GM12865 (cell line): ENCODE measurements around the gene SPACDR.

Source experiments
- DNase-seq: peaks from one replicate; pipeline ENCODE4 v3.0.0; 2010; ENCODE audit warnings: low read depth
- H3K4me3 ChIP-seq: 2 replicates; pipeline ENCODE4 v1.5.1; 2011; ENCODE audit warnings: mild to moderate bottlenecking, low read depth, low read length, control low read depth
- TF ChIP-seq, protein P1 (sequence below): IDR thresholded peaks from 2 replicates; pipeline ENCODE4 v1.5.1; 2011; ENCODE audit warnings: low read length, control low read depth, low read depth, inconsistent platforms; ENCODE audit not compliant: insufficient read depth; ENCODE audit errors: missing control alignments

The SPACDR gene

GRCh38 chr7:100496509-100496908 lies 32.4 kb upstream of the SPACDR start:
- H3K4me3 ChIP-seq, result no peak overlapping the region
- no peak for DNase-seq
- TF ChIP-seq, protein P1, sequence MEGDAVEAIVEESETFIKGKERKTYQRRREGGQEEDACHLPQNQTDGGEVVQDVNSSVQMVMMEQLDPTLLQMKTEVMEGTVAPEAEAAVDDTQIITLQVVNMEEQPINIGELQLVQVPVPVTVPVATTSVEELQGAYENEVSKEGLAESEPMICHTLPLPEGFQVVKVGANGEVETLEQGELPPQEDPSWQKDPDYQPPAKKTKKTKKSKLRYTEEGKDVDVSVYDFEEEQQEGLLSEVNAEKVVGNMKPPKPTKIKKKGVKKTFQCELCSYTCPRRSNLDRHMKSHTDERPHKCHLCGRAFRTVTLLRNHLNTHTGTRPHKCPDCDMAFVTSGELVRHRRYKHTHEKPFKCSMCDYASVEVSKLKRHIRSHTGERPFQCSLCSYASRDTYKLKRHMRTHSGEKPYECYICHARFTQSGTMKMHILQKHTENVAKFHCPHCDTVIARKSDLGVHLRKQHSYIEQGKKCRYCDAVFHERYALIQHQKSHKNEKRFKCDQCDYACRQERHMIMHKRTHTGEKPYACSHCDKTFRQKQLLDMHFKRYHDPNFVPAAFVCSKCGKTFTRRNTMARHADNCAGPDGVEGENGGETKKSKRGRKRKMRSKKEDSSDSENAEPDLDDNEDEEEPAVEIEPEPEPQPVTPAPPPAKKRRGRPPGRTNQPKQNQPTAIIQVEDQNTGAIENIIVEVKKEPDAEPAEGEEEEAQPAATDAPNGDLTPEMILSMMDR, result no peak

- peak overlapping the region; percentile 16 for H3K4me3 ChIP-seq
- TF ChIP-seq, protein P1, result no peak
- peak; percentile 69 for DNase-seq
These were observed 29.6 kb upstream of the SPACDR start for GRCh38 chr7:100493476-100494264.

GRCh38 chr7:100492738-100493475 lies 28.8 kb upstream of the SPACDR start:
- H3K4me3 ChIP-seq, result peak overlapping the region; percentile 15
- DNase-seq, result no peak
- TF ChIP-seq, protein P1, result no peak

- DNase-seq, result no peak
- H3K4me3 ChIP-seq, result no peak overlapping the region
- TF ChIP-seq, protein P1, result no peak
These were observed 27.1 kb upstream of the SPACDR start for GRCh38 chr7:100491192-100491578.

DNA sequence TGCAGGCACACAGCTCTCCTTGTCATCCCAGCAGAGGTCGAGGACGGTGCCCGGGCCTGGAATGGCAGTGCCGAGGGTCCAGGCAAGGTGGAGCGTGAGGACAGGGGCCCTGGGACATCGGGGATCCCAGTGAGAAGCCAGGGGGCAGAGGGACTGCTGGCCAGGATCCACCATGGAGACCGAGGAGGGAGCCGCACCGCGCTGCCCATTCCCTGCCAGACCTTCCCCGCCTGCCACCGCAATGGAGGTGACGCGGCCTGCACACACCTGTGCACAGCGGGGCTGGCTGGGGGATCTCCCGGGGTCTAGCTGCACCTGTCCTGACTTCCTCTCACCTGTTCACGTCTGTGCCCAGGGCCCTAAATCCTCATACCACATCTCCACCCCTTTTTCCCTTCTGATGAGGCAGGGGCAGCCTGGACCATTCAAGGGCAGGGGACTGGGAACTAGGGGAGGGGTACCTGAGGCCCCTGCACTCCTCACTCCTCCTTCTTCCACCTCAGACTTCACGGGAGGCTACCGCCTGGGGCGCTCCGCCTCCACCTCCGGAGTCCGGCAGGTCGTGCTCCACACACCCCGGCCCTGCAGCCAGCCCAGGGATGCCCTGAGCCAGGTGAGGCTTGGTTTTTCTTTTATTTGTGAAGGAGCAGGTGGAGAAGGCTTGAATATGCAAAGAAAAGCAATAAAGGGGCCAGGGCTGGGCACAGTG lies 26.6 kb upstream of the SPACDR start:
- no peak overlapping the region for H3K4me3 ChIP-seq
- TF ChIP-seq, protein P1, result no peak
- no peak for DNase-seq

- no peak overlapping the region for H3K4me3 ChIP-seq
- TF ChIP-seq, protein P1, result no peak
- peak; percentile 91 for DNase-seq
These were observed 25.8 kb upstream of the SPACDR start for GRCh38 chr7:100489824-100490223.
